H9 (cell line): ENCODE data around the gene DUSP16. TPM values are rescaled to one million over a fixed set of nuclear protein-coding genes. Genes with fewer than 3 reads are reported as not detected.
A peak's percentile ranks its signal among the peaks of the same experiment; 100 is the strongest.

Experiments used
- DNase-seq: peaks from one replicate; pipeline ENCODE4 v3.0.0-alpha.2; 2017
- H2AFZ ChIP-seq: one replicate; pipeline ENCODE4 v1.6.1; 2013; ENCODE audit warnings: mild to moderate bottlenecking, low read length, control low read depth, moderate library complexity
- H2AK5ac ChIP-seq: 2 replicates; pipeline ENCODE4 v1.6.1; 2013; ENCODE audit warnings: low read length, control low read depth, mixed read lengths; ENCODE audit not compliant: insufficient read length
- H2BK120ac ChIP-seq: one replicate; pipeline ENCODE4 v1.6.1; 2013; ENCODE audit warnings: low read depth, mild to moderate bottlenecking, low read length, control low read depth, inconsistent platforms; ENCODE audit not compliant: poor library complexity, severe bottlenecking
- H2BK12ac ChIP-seq: 2 replicates; pipeline ENCODE4 v1.6.1; 2013; ENCODE audit warnings: low read length, control low read depth, mixed read lengths, low read depth; ENCODE audit not compliant: insufficient read length
- H2BK15ac ChIP-seq: 2 replicates; pipeline ENCODE4 v1.6.1; 2013; ENCODE audit warnings: low read depth, low read length, control low read depth
- H2BK20ac ChIP-seq: one replicate; pipeline ENCODE4 v1.6.1; 2013; ENCODE audit warnings: low read depth, mild to moderate bottlenecking, low read length, control low read depth, inconsistent platforms; ENCODE audit not compliant: poor library complexity, severe bottlenecking
- H2BK5ac ChIP-seq: 2 replicates; pipeline ENCODE4 v1.6.1; 2013; ENCODE audit warnings: low read length, control low read depth, mixed read lengths; ENCODE audit not compliant: insufficient read length
- H3K14ac ChIP-seq: 2 replicates; pipeline ENCODE4 v1.6.1; 2013; ENCODE audit warnings: low read length, control low read depth; ENCODE audit not compliant: insufficient read depth
- H3K18ac ChIP-seq: 2 replicates; pipeline ENCODE4 v1.6.1; 2013; ENCODE audit warnings: low read depth, mild to moderate bottlenecking, mixed read lengths, low read length, control low read depth; ENCODE audit not compliant: insufficient read length
- H3K23ac ChIP-seq: 2 replicates; pipeline ENCODE4 v1.6.1; 2013; ENCODE audit warnings: low read length, control low read depth, mixed read lengths, low read depth; ENCODE audit not compliant: insufficient read length
- H3K23me2 ChIP-seq: 2 replicates; pipeline ENCODE4 v1.6.1; 2013; ENCODE audit warnings: low read depth, mild to moderate bottlenecking, mixed read lengths, low read length, control low read depth; ENCODE audit not compliant: insufficient read length, poor library complexity, severe bottlenecking
- H3K27ac ChIP-seq: 2 replicates; pipeline ENCODE4 v1.5.1; 2013; ENCODE audit warnings: low read length, control low read depth, mixed read lengths, low read depth; ENCODE audit not compliant: insufficient read length
- H3K27me3 ChIP-seq: 2 replicates; pipeline ENCODE4 v1.6.1; 2013; ENCODE audit warnings: low read length, control low read depth, inconsistent platforms; ENCODE audit not compliant: insufficient read depth
- H3K4ac ChIP-seq: 2 replicates; pipeline ENCODE4 v1.6.1; 2013; ENCODE audit warnings: low read depth, mild to moderate bottlenecking, control low read depth, inconsistent platforms, low read length, moderate library complexity
- H3K4me1 ChIP-seq: 2 replicates; pipeline ENCODE4 v1.6.1; 2013; ENCODE audit warnings: low read length, control low read depth, inconsistent platforms; ENCODE audit not compliant: insufficient read depth
- H3K4me2 ChIP-seq: 2 replicates; pipeline ENCODE4 v1.6.1; 2013; ENCODE audit warnings: low read length, control low read depth, mixed read lengths; ENCODE audit not compliant: insufficient read length, insufficient read depth
- H3K56ac ChIP-seq: 2 replicates; pipeline ENCODE4 v1.6.1; 2013; ENCODE audit warnings: low read depth, mild to moderate bottlenecking, mixed read lengths, low read length, control low read depth; ENCODE audit not compliant: insufficient read length
- H3K79me1 ChIP-seq: 2 replicates; pipeline ENCODE4 v1.6.1; 2013; ENCODE audit warnings: low read depth, mild to moderate bottlenecking, moderate library complexity, low read length, control low read depth, inconsistent platforms; ENCODE audit not compliant: insufficient read depth, poor library complexity, severe bottlenecking
- H3K79me2 ChIP-seq: 2 replicates; pipeline ENCODE4 v1.6.1; 2013; ENCODE audit warnings: low read length, control low read depth, inconsistent platforms; ENCODE audit not compliant: insufficient read depth
- H3K9ac ChIP-seq: 2 replicates; pipeline ENCODE4 v1.6.1; 2013; ENCODE audit warnings: low read length, control low read depth, mixed read lengths; ENCODE audit not compliant: insufficient read length; ENCODE audit errors: extremely low read depth
- H3K9me3 ChIP-seq: one replicate; pipeline ENCODE4 v1.6.1; 2013; ENCODE audit warnings: low read depth, low read length, inconsistent platforms; ENCODE audit not compliant: control insufficient read depth
- H3T11ph ChIP-seq: one replicate; pipeline ENCODE4 v1.6.1; 2013; ENCODE audit warnings: mild to moderate bottlenecking, low read length, control low read depth, inconsistent platforms
- H4K20me1 ChIP-seq: one replicate; pipeline ENCODE4 v1.6.1; 2013; ENCODE audit not compliant: control insufficient read depth, insufficient read length, insufficient read depth
- H4K5ac ChIP-seq: 2 replicates; pipeline ENCODE4 v1.6.1; 2013; ENCODE audit warnings: low read depth, mild to moderate bottlenecking, mixed read lengths, low read length, control low read depth; ENCODE audit not compliant: insufficient read length
- H4K8ac ChIP-seq: replicated peaks from 2 replicates; pipeline ENCODE4 v1.6.1; 2013; ENCODE audit warnings: low read length, control low read depth, mixed read lengths, low read depth; ENCODE audit not compliant: insufficient read length
- H4K91ac ChIP-seq: 2 replicates; pipeline ENCODE4 v1.6.1; 2013; ENCODE audit warnings: low read depth, mild to moderate bottlenecking, moderate library complexity, mixed read lengths, low read length, control low read depth; ENCODE audit not compliant: insufficient read length
- H3K27ac Mint-ChIP-seq, 3 experiments: 2 replicates in 2 of 3; 3 replicates in 1 of 3; pipeline ENCODE4 v1.8.0; 2020 to 2021; ENCODE audit warnings: mixed read lengths in 3 of 3, mild to moderate bottlenecking in 1 of 3, moderate library complexity in 1 of 3
- H3K27me3 Mint-ChIP-seq: 2 replicates; pipeline ENCODE4 v1.8.0; 2021; ENCODE audit warnings: low read depth, mild to moderate bottlenecking, moderate library complexity, mixed read lengths
- H3K36me3 Mint-ChIP-seq, 3 experiments: 2 replicates in 2 of 3; 3 replicates in 1 of 3; pipeline ENCODE4 v1.8.0; 2020 to 2021; ENCODE audit warnings: low read depth in 3 of 3, mixed read lengths in 3 of 3; ENCODE audit not compliant: insufficient read depth in 1 of 3
- H3K4me1 Mint-ChIP-seq, 2 experiments: 2 replicates each; pipeline ENCODE4 v1.8.0; 2020; ENCODE audit warnings: mixed read lengths in 2 of 2
- H3K4me3 Mint-ChIP-seq, 2 experiments: 2 replicates in 1 of 2; 3 replicates in 1 of 2; pipeline ENCODE4 v1.8.0; 2020 to 2021; ENCODE audit warnings: mild to moderate bottlenecking in 2 of 2, mixed read lengths in 2 of 2, moderate library complexity in 1 of 2
- H3K9me3 Mint-ChIP-seq, 2 experiments: 2 replicates in 1 of 2; 3 replicates in 1 of 2; pipeline ENCODE4 v1.8.0; 2020; ENCODE audit warnings: mild to moderate bottlenecking in 2 of 2, mixed read lengths in 2 of 2, moderate library complexity in 1 of 2
- WGBS: extraction: QIAGEN DNeasy Blood & Tissue Kit; methylation state at CpG from one replicate; pipeline ENCODE4 v1.1.7; 2013; ENCODE audit warnings: missing lambda C conversion rate, low lambda C conversion rate, mixed read lengths; ENCODE audit not compliant: insufficient read length; ENCODE audit errors: extremely low coverage; 5-methylcytosine and 5-hydroxymethylcytosine counted together
- total RNA-seq: library from RNA; stranded (reverse); gene quantifications from 2 replicates; pipeline ENCODE4 v1.2.1, GENCODE V29; 2021
- TF ChIP-seq, protein P1 (sequence below): fragments of 200-600 bp; sonication (generic); conservative IDR thresholded peaks from 3 replicates; pipeline ENCODE4 v1.8.0; 2021; ENCODE audit warnings: antibody characterized with exemption, mild to moderate bottlenecking

DUSP16 gene
- total RNA-seq, 1 experiment from 2014 or later = 64.0 TPM

GRCh38 chr12:12445882-12446181 lies 116.8 kb downstream of the DUSP16 start:
- Histone ChIP-seq H2BK15ac (no peak overlapping the region), H3K79me1 (no peaks in the 10 kb centered on the region), H4K5ac (no peak overlapping the region), H3T11ph (no peak overlapping the region), H4K91ac (no peak overlapping the region), H3K14ac (no peak overlapping the region), H3K27ac (no peak overlapping the region), H4K20me1 (no peaks in the 10 kb centered on the region), H2BK20ac (no peak overlapping the region), H2AFZ (no peak overlapping the region), H2BK120ac (no peak overlapping the region), H2AK5ac (no peak overlapping the region), H3K27me3 (no peaks in the 10 kb centered on the region), H3K4ac (no peak overlapping the region), H3K23ac (no peak overlapping the region), H4K8ac (no peak overlapping the region), H3K9me3 (no peaks in the 10 kb centered on the region), H3K18ac (no peak overlapping the region), H3K9ac (no peak overlapping the region), H3K56ac (no peak overlapping the region), H3K4me1 (no peaks in the 10 kb centered on the region), H3K4me2 (no peak overlapping the region), H2BK5ac (no peak overlapping the region), H3K23me2 (no peaks in the 10 kb centered on the region), H3K79me2 (no peaks in the 10 kb centered on the region), H2BK12ac (no peak overlapping the region)
- Mint-ChIP-seq H3K4me3 (no peak overlapping the region), H3K27ac (peak overlapping the region in 1 of 3 experiments; percentile 23; a peak in 1 of 7 replicates), H3K27me3 (no peaks in the 10 kb centered on the region), H3K36me3 (no peaks in the 10 kb centered on the region), H3K9me3 (no peaks in the 10 kb centered on the region), H3K4me1 (peaks cover 25 to 28% of the 10 kb centered on the region in 2 experiments)
- no CpG with 5 or more reads among the region's 2 CpGs for WGBS
- DNase-seq = no peak
- TF ChIP-seq, protein P1, sequence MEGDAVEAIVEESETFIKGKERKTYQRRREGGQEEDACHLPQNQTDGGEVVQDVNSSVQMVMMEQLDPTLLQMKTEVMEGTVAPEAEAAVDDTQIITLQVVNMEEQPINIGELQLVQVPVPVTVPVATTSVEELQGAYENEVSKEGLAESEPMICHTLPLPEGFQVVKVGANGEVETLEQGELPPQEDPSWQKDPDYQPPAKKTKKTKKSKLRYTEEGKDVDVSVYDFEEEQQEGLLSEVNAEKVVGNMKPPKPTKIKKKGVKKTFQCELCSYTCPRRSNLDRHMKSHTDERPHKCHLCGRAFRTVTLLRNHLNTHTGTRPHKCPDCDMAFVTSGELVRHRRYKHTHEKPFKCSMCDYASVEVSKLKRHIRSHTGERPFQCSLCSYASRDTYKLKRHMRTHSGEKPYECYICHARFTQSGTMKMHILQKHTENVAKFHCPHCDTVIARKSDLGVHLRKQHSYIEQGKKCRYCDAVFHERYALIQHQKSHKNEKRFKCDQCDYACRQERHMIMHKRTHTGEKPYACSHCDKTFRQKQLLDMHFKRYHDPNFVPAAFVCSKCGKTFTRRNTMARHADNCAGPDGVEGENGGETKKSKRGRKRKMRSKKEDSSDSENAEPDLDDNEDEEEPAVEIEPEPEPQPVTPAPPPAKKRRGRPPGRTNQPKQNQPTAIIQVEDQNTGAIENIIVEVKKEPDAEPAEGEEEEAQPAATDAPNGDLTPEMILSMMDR = no peak
